HFFc6 (cell line): ENCODE results near the gene ADGRF3. TPM values are rescaled to one million over a fixed set of nuclear protein-coding genes. Genes with fewer than 3 reads are reported as not detected.

Source experiments
- DNase-seq: peaks from one replicate; pipeline ENCODE4 v3.0.0-alpha.2; 2018
- H3K27ac Mint-ChIP-seq: 2 replicates; pipeline ENCODE4 v1.8.0; 2020; ENCODE audit warnings: mild to moderate bottlenecking, mixed read lengths
- H3K27me3 Mint-ChIP-seq: 2 replicates; pipeline ENCODE4 v1.8.0; 2021; ENCODE audit warnings: mild to moderate bottlenecking, moderate library complexity, mixed read lengths; ENCODE audit not compliant: insufficient read depth
- H3K36me3 Mint-ChIP-seq: 2 replicates; pipeline ENCODE4 v1.8.0; 2021; ENCODE audit warnings: low read depth, mixed read lengths
- H3K4me1 Mint-ChIP-seq: 2 replicates; pipeline ENCODE4 v1.8.0; 2020; ENCODE audit warnings: low read depth, mixed read lengths
- H3K4me3 Mint-ChIP-seq: 2 replicates; pipeline ENCODE4 v1.8.0; 2020; ENCODE audit warnings: mild to moderate bottlenecking, moderate library complexity, mixed read lengths
- H3K9me3 Mint-ChIP-seq: 2 replicates; pipeline ENCODE4 v1.8.0; 2020; ENCODE audit warnings: mild to moderate bottlenecking, mixed read lengths
- CTCF ChIP-seq: fragments of 200-600 bp; sonication (generic); IDR thresholded peaks from 2 replicates; pipeline ENCODE4 v1.5.0; 2021; ENCODE audit warnings: antibody characterized with exemption, mild to moderate bottlenecking
- long read RNA-seq: library from polyadenylated mRNA; unstranded; transcript quantifications from one replicate; pipeline ENCODE4 v2.0.0, GENCODE V29; 2019
- total RNA-seq, 6 experiments: library from RNA; stranded (reverse); fragmentation: NEBNext Ultra II Directional; extraction: Animal tissue kit (Norgen Biotek cat#: 25700); gene quantifications; 2 replicates in 1 of 6; 3 replicates in 5 of 6; pipeline ENCODE4 v1.2.3, GENCODE V29; 2021

The ADGRF3 gene
- under 1 TPM; 0.07 to 0.56 (median 0.19) TPM for total RNA-seq
- long read RNA-seq: 0 reads

GRCh38 chr2:26346454-26347053 lies at the start of gene ADGRF3:
TSS of gene ADGRF3 (minus strand) at chr2:26346789. CDS start at chr2:26346234, 555 bp downstream.
- H3K4me1 Mint-ChIP-seq: peaks cover 31% of the 10 kb centered on the region
- H3K9me3 Mint-ChIP-seq: no peaks in the 10 kb centered on the region
- H3K36me3 Mint-ChIP-seq: peaks cover 12% of the 10 kb centered on the region; the same call in 1 of the 2 replicates
- H3K27ac Mint-ChIP-seq: peak within 1 kb of the TSS; percentile 98
- TF ChIP-seq CTCF: no peak
- H3K27me3 Mint-ChIP-seq: peaks cover 2% of the 10 kb centered on the region; the same call in 1 of the 2 replicates
- peak within 1 kb of the TSS; percentile 97 for H3K4me3 Mint-ChIP-seq
- DNase-seq: peak; percentile 19

GRCh38 chr2:26395394-26395793 lies 48.8 kb upstream of the ADGRF3 start:
- H3K4me3 Mint-ChIP-seq: no peak overlapping the region
- no peaks in the 10 kb centered on the region; the same call in 1 of the 2 replicates for H3K27me3 Mint-ChIP-seq
- TF ChIP-seq CTCF: no peak
- DNase-seq: no peak
- peaks cover 12% of the 10 kb centered on the region for H3K36me3 Mint-ChIP-seq
- no peaks in the 10 kb centered on the region for H3K4me1 Mint-ChIP-seq
- H3K27ac Mint-ChIP-seq: no peak overlapping the region
- no peaks in the 10 kb centered on the region for H3K9me3 Mint-ChIP-seq

- Mint-ChIP-seq H3K36me3 (peaks cover 12% of the 10 kb centered on the region), H3K27me3 (no peaks in the 10 kb centered on the region; the same call in 1 of the 2 replicates), H3K9me3 (no peaks in the 10 kb centered on the region), H3K4me1 (no peaks in the 10 kb centered on the region), H3K4me3 (no peak overlapping the region), H3K27ac (no peak overlapping the region)
- no peak for TF ChIP-seq CTCF
- DNase-seq: no peak
These were observed 48.1 kb upstream of the ADGRF3 start for GRCh38 chr2:26394694-26395093.

GRCh38 chr2:26387189-26387588 lies 40.6 kb upstream of the ADGRF3 start:
- Mint-ChIP-seq H3K27ac (no peak overlapping the region), H3K4me3 (no peak overlapping the region), H3K27me3 (no peaks in the 10 kb centered on the region; the same call in 1 of the 2 replicates), H3K36me3 (peaks cover 25% of the 10 kb centered on the region), H3K9me3 (no peaks in the 10 kb centered on the region), H3K4me1 (peaks cover 6% of the 10 kb centered on the region; the same call in 1 of the 2 replicates)
- no peak for DNase-seq
- no peak for TF ChIP-seq CTCF

GRCh38 chr2:26384597-26384996 lies 38.0 kb upstream of the ADGRF3 start:
- no peak for TF ChIP-seq CTCF
- DNase-seq: no peak
- Mint-ChIP-seq H3K4me1 (peaks cover 6% of the 10 kb centered on the region; the same call in 1 of the 2 replicates), H3K27ac (no peak overlapping the region), H3K27me3 (no peaks in the 10 kb centered on the region; the same call in 1 of the 2 replicates), H3K36me3 (peaks cover 19% of the 10 kb centered on the region), H3K9me3 (no peaks in the 10 kb centered on the region), H3K4me3 (no peak overlapping the region)
